Skeletal muscle tissue (tissue), 1 donor: Measurements from ENCODE around the gene ERP27. TPM values are rescaled to one million over a fixed set of nuclear protein-coding genes. Genes with fewer than 3 reads are reported as not detected.

Experiments
- total RNA-seq: library from RNA; depleted of rRNA; stranded (reverse); fragments of >200 nt; gene quantifications from one replicate; pipeline ENCODE4 v1.2.3, GENCODE V29; 2014

The ERP27 gene
- total RNA-seq, 1 donor from 2014 or later = not detected

Other genes starting within 250 kb of the ERP27 start
- not detected for gene GUCY2C, start 241.9 kb downstream of the ERP27 start, total RNA-seq
- 7.8 TPM for gene WBP11, start 135.1 kb downstream of the ERP27 start, total RNA-seq
- gene C12orf60, start 134.9 kb downstream of the ERP27 start, total RNA-seq = 2.1 TPM
- 0.52 TPM for gene SMCO3, start 124.4 kb downstream of the ERP27 start, total RNA-seq
- not detected for gene ART4, start 95.0 kb downstream of the ERP27 start, total RNA-seq
- 292 TPM for gene MGP, start 52.7 kb downstream of the ERP27 start, total RNA-seq
- 17.2 TPM for gene ARHGDIB, start 23.1 kb upstream of the ERP27 start, total RNA-seq
- not detected for gene PDE6H, start 34.5 kb upstream of the ERP27 start, total RNA-seq